ENCODE results near the gene FNTB.
"Not testable (repeated sequence)": the region's sequence is repeated elsewhere in the genome, so short reads cannot be mapped to it uniquely, and the experiment has no call there.

FNTB gene

GRCh38 chr14:65087835-65088234 is 101.1 kb downstream of the FNTB start:
- not testable (repeated sequence) for DNase-seq (ENCODE audit: low read depth)

GRCh38 chr14:65092349-65092748 is 105.7 kb downstream of the FNTB start:
- DNase-seq (ENCODE audit: low read depth): no peak

- DNase-seq (ENCODE audit: low read depth): no peak
Observed at GRCh38 chr14:65095633-65096205, 109.0 kb downstream of the FNTB start.

GRCh38 chr14:65096323-65097089 is 109.8 kb downstream of the FNTB start:
- DNase-seq (ENCODE audit: low read depth): peak; percentile 6

GRCh38 chr14:65098586-65098985 is 111.9 kb downstream of the FNTB start:
- DNase-seq (ENCODE audit: low read depth): no peak

GRCh38 chr14:65100922-65101541 is 114.3 kb downstream of the FNTB start:
- DNase-seq (ENCODE audit: low read depth): no peak

GRCh38 chr14:65101631-65102440 is 115.1 kb downstream of the FNTB start:
- peak; percentile 13 for DNase-seq (ENCODE audit: low read depth)

GRCh38 chr14:65102441-65103149 is 115.9 kb downstream of the FNTB start, which contains the start of gene MAX:
Gene MAX, minus strand, starts transcription at chr14:65102517. Its CDS starts 178 bp downstream, at chr14:65102339.
- peak; percentile 96 for DNase-seq (ENCODE audit: low read depth)

GRCh38 chr14:65103150-65103760 is 116.6 kb downstream of the FNTB start:
- no peak for DNase-seq (ENCODE audit: low read depth)

GRCh38 chr14:65104791-65105190 is 118.1 kb downstream of the FNTB start:
- no peak for DNase-seq (ENCODE audit: low read depth)

GRCh38 chr14:65106316-65106715 is 119.6 kb downstream of the FNTB start:
- DNase-seq (ENCODE audit: low read depth): no peak

- DNase-seq (ENCODE audit: low read depth): no peak
Observed at GRCh38 chr14:65106736-65107135, 120.0 kb downstream of the FNTB start.

GRCh38 chr14:65107200-65107599 is 120.5 kb downstream of the FNTB start:
- no peak for DNase-seq (ENCODE audit: low read depth)

GRCh38 chr14:65109357-65109756 is 122.7 kb downstream of the FNTB start:
- DNase-seq (ENCODE audit: low read depth): no peak

GRCh38 chr14:65110525-65110924 is 123.8 kb downstream of the FNTB start:
- DNase-seq (ENCODE audit: low read depth): no peak

All from activated T-cell treated with anti-CD3 and anti-CD28 coated beads for 48 hours (primary cell).